GM12892 (cell line): Measurements from ENCODE around the gene NTN3.

ENCODE experiments used
- DNase-seq: peaks from one replicate; pipeline ENCODE4 v3.0.0; 2011; ENCODE audit not compliant: insufficient read length
- FAIRE-seq: peaks from 2 replicates; lab custom pipeline; 2011; peaks lifted over from hg19 to GRCh38; lab: Jason Lieb, UNC
- POLR2A ChIP-seq: IDR thresholded peaks from 2 replicates; pipeline ENCODE4 v1.6.1; 2011; ENCODE audit warnings: low read depth, low read length, control low read depth
- POLR2AphosphoS5 ChIP-seq: IDR thresholded peaks from 2 replicates; pipeline ENCODE4 v1.6.1; 2011; ENCODE audit warnings: low read depth, low read length, control low read depth
- TAF1 ChIP-seq: IDR thresholded peaks from 2 replicates; pipeline ENCODE4 v1.6.1; 2011; ENCODE audit warnings: low read depth, mild to moderate bottlenecking, control low read depth, low read length, borderline replicate concordance

NTN3 gene

DNA sequence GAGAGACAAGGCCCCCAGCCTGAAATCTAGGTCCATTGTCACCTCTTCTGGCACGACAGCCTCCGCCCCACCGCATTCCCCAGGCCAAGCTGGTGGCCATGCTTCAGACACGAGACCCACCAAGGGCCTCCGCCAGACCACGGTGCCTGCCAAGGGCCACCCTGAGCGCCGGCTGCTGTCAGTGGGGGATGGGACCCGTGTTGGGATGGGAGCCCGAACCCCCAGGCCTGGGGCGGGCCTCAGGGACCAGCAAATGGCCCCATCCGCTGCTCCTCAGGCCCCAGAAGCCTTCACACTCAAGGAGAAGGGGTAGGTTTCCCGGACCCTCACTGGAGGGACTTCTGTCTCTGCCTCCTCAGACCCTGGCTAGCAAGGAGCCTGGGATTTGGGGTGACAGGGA lies 10.2 kb upstream of the NTN3 start:
- DNase-seq (no peak), FAIRE-seq (no peak)
- no peak for TF ChIP-seq POLR2A
- TF ChIP-seq TAF1 = no peak
- no peak for TF ChIP-seq POLR2AphosphoS5

- TF ChIP-seq TAF1 (no peak), POLR2A (no peak), POLR2AphosphoS5 (no peak)
- FAIRE-seq = no peak
- no peak for DNase-seq
Measured at GRCh38 chr16:2462031-2462866, 8.8 kb upstream of the NTN3 start.

DNA sequence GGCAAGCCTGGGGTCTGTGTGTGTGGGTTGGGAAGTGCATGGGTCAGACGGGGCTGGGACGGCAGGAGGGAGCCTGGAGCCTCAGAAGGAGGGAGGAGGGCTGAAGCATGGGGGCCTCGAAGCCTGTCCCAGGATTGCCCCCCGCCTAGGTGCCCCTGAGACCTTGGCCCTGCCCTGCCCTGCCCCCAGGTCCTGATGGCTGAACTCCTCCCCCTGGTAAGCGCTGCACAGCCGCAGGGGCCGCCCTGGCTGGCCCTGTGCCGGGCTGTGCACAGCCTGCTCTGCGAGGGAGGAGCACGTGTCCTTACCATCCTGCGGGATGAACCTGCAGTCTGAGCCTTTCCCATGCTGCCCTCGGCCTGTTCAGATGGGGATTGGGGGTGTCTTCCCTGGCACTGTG lies 6.8 kb upstream of the NTN3 start:
- DNase-seq (no peak), FAIRE-seq (no peak)
- TF ChIP-seq POLR2A (no peak), TAF1 (no peak), POLR2AphosphoS5 (no peak)

- FAIRE-seq (no peak), DNase-seq (no peak)
- no peak for TF ChIP-seq POLR2AphosphoS5
- no peak for TF ChIP-seq POLR2A
- no peak for TF ChIP-seq TAF1
Measured at GRCh38 chr16:2465653-2466415, 5.3 kb upstream of the NTN3 start.

DNA sequence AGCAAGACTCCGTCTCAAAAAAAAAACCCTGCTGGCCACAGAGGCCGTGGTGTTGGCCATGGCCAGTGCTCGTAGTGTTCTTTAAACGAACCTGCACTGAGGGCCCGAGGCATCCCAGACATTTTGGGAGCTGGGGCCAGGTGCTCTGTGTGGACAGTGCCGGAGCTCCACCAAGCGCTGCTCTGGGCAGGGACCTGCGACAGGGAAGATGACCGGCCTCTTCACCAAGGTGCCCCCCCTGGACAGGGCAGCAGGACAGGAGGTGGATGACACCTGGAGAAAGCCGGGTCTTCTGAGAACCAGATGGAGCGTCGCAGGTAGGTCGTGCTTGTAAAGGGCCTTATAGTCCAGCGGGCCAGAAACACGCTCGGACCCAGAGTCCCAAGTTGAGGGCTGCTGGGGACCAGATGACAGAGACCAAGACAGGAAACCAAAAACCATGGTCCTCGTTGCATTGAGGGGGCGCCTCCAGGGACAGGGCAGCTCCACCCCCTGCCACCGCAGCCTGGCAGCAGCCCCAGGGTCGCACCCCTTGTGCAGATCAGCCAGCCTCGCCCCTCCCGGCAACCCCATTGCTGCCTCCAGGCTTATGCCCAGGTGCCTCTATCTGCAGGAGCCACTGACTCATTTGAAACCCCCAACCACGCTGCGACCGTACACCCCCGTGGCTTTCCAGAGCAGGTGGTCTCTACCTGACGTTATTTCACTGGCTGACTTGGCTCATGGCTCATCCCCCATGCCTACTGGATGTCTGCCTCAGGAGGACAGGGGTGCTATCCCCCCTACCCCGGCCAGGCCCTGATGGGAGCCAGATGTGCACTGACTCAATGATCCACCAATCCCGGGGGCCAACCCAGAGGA lies 4.2 kb upstream of the NTN3 start:
- no peak for TF ChIP-seq POLR2AphosphoS5
- TF ChIP-seq POLR2A = no peak
- TF ChIP-seq TAF1 = no peak
- FAIRE-seq (peak; percentile 54), DNase-seq (no peak)

GRCh38 chr16:2467528-2468232 lies 3.4 kb upstream of the NTN3 start:
- FAIRE-seq = peak; percentile 53
- DNase-seq = no peak
- TF ChIP-seq POLR2AphosphoS5 (peak; percentile 10; the same call in 1 of the 2 replicates), TAF1 (no peak), POLR2A (peak; percentile 53; the same call in 1 of the 2 replicates)

- peak; percentile 74 for FAIRE-seq
- no peak for DNase-seq
- TF ChIP-seq POLR2AphosphoS5 = no peak
- TF ChIP-seq TAF1 = no peak
- no peak for TF ChIP-seq POLR2A
Measured at GRCh38 chr16:2468233-2468724, 2.8 kb upstream of the NTN3 start.

DNA sequence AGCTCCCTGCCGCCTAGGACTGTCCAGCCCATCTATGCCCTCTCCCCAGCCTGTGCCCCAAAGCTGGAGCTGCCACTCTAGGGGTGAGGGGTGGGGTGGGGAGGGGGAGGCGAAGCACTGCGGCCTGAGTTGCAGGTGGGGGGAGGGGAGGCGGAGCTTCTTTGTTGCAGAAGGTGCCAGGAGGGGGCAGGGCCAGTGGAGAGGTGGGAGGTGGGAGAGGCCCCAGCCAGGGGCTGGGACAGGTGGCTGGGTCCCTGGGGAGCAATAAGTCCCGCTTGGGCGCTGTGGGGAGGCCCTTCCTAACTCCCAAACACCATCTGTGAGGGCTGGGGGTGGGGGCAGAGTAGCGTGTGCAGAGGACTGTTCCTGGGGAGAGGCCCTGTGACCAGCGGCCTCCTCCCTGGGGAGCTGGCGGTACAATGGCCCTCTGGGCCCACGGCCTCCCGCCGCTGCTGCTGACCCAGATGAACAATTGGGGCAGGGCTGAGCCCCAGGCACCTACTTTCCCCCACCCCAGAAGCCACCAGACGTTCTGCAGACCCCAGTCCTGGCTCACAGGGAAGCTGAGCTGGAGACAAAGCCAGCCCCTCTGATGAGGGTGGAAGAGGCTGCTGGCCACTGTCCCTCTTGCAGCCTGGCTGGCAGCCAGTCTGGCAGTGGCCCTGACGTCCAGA lies 2.2 kb upstream of the NTN3 start:
- FAIRE-seq = peak; percentile 69
- TF ChIP-seq POLR2AphosphoS5 (no peak), POLR2A (no peak), TAF1 (no peak)
- DNase-seq = peak; percentile 58

DNA sequence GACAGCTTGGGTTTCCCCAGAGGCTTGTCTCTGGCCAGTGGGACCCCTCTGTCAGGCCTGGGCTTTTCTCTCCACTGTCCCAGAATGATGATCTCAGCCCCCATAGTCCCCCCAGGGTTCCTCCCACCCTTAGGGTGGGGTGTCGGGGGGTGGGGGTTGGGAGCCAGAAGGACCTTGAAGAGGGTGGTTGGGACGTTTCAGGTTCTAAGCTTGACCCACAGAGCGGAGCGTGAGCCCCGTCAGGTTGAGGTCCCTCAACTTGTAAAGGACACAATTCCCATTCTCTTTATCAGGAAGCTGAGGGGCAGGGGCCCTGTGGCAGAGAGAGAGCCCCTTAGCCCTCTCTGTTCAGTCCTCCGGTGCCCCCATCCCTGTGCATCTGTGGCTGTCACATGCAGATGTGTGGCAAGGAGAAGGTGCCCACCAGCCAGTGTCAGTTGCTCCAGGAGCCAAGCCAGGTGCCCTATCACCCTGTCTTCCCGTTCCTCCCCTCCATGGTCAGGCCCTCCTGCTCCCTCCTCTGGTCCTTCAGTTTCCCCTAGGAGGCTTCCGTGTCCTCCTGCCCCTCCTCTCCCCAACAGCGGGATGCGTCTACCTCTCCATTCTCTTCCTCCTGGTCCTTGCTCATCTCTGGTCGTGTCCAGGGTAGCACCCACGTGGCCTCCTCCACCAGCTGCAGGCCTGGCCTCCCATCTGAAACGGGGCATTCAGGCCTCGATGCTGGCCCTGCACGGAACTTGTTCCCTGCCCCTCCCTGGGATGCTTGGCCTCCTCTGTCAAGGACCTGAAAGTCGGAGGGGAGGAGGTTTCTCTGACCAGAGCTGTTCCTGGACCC lies 1.5 kb upstream of the NTN3 start:
- TF ChIP-seq POLR2AphosphoS5 = no peak
- TF ChIP-seq TAF1 = no peak
- no peak for DNase-seq
- FAIRE-seq = peak; percentile 27

DNA sequence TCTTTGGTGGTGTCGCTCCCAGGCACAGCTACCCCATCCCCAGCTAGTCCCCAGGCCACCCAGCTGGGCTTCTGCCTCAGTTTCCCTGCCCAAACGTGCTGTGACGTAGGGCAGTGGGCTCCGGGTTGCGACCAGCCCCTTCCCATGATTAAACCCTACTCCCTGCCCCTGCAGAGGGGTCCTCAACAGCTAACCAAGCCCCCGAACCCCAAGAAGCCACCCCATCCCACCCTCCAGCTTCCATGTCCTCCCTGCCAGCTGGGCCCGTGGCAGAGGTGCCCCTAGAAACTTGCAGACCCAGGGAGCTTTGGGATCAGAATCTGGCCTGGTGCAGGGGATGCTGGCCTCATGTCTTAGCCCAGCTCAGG lies 879 bp upstream of the NTN3 start:
- TF ChIP-seq TAF1 = no peak
- TF ChIP-seq POLR2A = no peak
- TF ChIP-seq POLR2AphosphoS5 = no peak
- DNase-seq = no peak
- FAIRE-seq = no peak
